Vagina (tissue), 2 donors: ENCODE measurements around the gene RPL19. TPM values are rescaled to one million over a fixed set of nuclear protein-coding genes. Genes with fewer than 3 reads are reported as not detected.

Experiments used
- DNase-seq, 2 donors: peaks; one replicate each; pipeline ENCODE4 v3.0.0-alpha.2; 2017; ENCODE audit errors: extremely low spot score in 2 of 2
- H3K27ac ChIP-seq: fragments of 200-600 bp; sonication (generic); one replicate; pipeline ENCODE4 v1.5.1; 2019
- H3K27me3 ChIP-seq: fragments of 200-600 bp; sonication (generic); one replicate; pipeline ENCODE4 v1.5.1; 2019
- H3K36me3 ChIP-seq, 2 donors: fragments of 200-600 bp; sonication (generic); one replicate each; pipeline ENCODE4 v1.5.1; 2017 to 2019
- H3K4me1 ChIP-seq: fragments of 200-600 bp; sonication (generic); one replicate; pipeline ENCODE4 v1.5.1; 2019
- H3K4me3 ChIP-seq, 2 donors: fragments of 200-600 bp; sonication (generic); 1 replicate in 1 of 2; 2 replicates in 1 of 2; pipeline ENCODE4 v1.5.1; 2016 to 2019
- H3K9me3 ChIP-seq: fragments of 200-600 bp; sonication (generic); one replicate; pipeline ENCODE4 v1.5.1; 2019
- POLR2A ChIP-seq, 2 donors: fragments of 450-650 bp; IDR thresholded peaks; one replicate each; pipeline ENCODE4 v1.6.1; 2017; ENCODE audit warnings: antibody characterized with exemption in 2 of 2, mild to moderate bottlenecking in 2 of 2, moderate library complexity in 2 of 2
- POLR2AphosphoS5 ChIP-seq, 2 donors: sonication (generic); formaldehyde crosslinking; IDR thresholded peaks; one replicate each; pipeline ENCODE4 v1.9.0; 2017; ENCODE audit warnings: antibody characterized with exemption in 2 of 2, mild to moderate bottlenecking in 2 of 2, low read depth in 1 of 2; ENCODE audit not compliant: insufficient read depth in 1 of 2
- intact Hi-C: fragments of 100-400 bp; cut with DNase I; formaldehyde crosslinking; loops from one replicate; pipeline ENCODE4 v1.15.1; 2023
- total RNA-seq: library from RNA; depleted of rRNA; stranded (reverse); fragments of >200 nt; gene quantifications from one replicate; pipeline ENCODE4 v1.2.3, GENCODE V29; 2016
- TF ChIP-seq, protein P1 (sequence below), 3 experiments: fragments of 450-650 bp in 2 of 3; fragments of 200-600 bp in 1 of 3; sonication (generic) in 1 of 3; IDR thresholded peaks; one replicate each; pipeline ENCODE4 v1.5.1; 2017 to 2019; ENCODE audit warnings: antibody characterized with exemption in 3 of 3, mild to moderate bottlenecking in 2 of 3, moderate library complexity in 2 of 3

The RPL19 gene
- 2,758 TPM for total RNA-seq

DNA sequence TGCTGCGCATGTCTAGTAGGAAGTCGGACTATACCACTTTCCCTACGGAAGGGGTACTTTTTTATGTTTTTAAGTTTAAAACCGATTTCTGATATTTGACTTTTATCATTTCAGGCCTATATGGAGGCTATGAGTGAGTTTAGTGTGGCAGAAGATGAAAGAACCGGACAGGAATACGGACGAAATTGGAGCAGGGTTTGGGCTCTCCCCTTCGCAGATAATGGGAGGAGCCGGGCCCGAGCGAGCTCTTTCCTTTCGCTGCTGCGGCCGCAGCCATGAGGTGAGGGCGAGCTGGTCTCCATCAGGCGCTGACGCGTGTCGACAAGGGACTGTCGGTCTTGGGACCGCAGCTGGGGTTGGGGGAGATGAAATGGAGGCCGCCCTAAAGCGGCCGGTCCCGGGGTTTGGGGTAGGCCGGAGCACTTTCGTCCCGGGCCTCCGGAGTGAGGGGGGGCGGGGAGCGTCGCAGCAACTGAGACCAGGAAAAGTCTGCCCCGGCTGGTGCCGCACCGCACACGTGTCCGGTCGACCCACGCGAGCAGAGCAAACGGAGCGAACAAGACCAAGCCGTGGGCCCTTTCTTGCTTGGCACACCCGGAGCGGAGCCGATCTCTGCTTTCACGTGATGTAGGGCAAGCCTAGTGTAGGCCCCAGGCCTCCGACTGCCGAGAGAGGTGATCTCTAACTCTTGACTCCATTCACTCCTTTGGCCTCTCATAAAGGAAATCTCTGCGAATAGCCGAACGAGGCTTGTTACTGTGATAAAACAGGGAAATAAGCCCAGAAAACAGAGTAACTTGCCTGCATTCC lies at the start of gene RPL19:
Gene RPL19, plus strand, starts transcription at position 214 of the 810 bp plus-strand sequence. Its CDS starts 62 bp downstream, at position 276.
- Histone ChIP-seq H3K9me3 (no peaks in the 10 kb centered on the region), H3K4me3 (peak within 1 kb of the TSS; percentile 84 to 87), H3K36me3 (peaks cover 0 to 40% of the 10 kb centered on the region in 2 donors), H3K27me3 (no peaks in the 10 kb centered on the region), H3K27ac (peak within 1 kb of the TSS; percentile 95), H3K4me1 (peaks cover 56% of the 10 kb centered on the region)
- intact Hi-C loops: no loop called here
- TF ChIP-seq POLR2AphosphoS5 (IDR thresholded peaks at IDR 0.05; ENCODE audit: insufficient read depth in 1 of 2, low read depth in 1 of 2) (peak; percentile 87 to 92), POLR2A (IDR thresholded peaks at IDR 0.05) (no peak)
- DNase-seq: no peak

DNA sequence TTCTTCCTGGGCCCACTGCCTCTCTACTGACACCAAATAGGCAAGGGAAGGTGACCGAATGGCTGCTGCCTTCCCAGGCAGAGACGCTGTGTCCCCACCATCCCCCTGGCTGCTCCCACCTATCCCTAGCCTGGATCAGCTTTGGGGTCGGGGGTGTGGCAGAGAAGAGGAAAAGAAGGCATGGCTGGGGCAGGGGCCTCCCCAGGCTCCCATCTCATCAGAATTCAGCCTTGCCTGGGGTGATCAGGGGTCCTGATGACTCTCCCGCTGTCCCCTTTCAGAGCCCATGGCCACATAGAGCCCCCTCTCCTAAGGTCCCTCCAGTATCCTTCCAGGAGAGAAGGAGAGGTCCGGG lies 49.3 kb upstream of the RPL19 start:
- Histone ChIP-seq H3K4me1 (peaks cover 21% of the 10 kb centered on the region), H3K9me3 (no peaks in the 10 kb centered on the region), H3K36me3 (no peaks in the 10 kb centered on the region), H3K27ac (peak overlapping the region; percentile 100), H3K4me3 (peak overlapping the region; percentile 75 to 88), H3K27me3 (no peaks in the 10 kb centered on the region)
- intact Hi-C loops: loop anchor here (5.0 kb wide), 2 partner anchors 78 to 278 kb away; partner anchors contain the start of gene LASP1
- DNase-seq: no peak
- TF ChIP-seq, protein P1, sequence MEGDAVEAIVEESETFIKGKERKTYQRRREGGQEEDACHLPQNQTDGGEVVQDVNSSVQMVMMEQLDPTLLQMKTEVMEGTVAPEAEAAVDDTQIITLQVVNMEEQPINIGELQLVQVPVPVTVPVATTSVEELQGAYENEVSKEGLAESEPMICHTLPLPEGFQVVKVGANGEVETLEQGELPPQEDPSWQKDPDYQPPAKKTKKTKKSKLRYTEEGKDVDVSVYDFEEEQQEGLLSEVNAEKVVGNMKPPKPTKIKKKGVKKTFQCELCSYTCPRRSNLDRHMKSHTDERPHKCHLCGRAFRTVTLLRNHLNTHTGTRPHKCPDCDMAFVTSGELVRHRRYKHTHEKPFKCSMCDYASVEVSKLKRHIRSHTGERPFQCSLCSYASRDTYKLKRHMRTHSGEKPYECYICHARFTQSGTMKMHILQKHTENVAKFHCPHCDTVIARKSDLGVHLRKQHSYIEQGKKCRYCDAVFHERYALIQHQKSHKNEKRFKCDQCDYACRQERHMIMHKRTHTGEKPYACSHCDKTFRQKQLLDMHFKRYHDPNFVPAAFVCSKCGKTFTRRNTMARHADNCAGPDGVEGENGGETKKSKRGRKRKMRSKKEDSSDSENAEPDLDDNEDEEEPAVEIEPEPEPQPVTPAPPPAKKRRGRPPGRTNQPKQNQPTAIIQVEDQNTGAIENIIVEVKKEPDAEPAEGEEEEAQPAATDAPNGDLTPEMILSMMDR (IDR thresholded peaks at IDR 0.05): no peak
- TF ChIP-seq POLR2A (IDR thresholded peaks at IDR 0.05): no peak
- no peak for TF ChIP-seq POLR2AphosphoS5 (IDR thresholded peaks at IDR 0.05; ENCODE audit: insufficient read depth in 1 of 2, low read depth in 1 of 2)

DNA sequence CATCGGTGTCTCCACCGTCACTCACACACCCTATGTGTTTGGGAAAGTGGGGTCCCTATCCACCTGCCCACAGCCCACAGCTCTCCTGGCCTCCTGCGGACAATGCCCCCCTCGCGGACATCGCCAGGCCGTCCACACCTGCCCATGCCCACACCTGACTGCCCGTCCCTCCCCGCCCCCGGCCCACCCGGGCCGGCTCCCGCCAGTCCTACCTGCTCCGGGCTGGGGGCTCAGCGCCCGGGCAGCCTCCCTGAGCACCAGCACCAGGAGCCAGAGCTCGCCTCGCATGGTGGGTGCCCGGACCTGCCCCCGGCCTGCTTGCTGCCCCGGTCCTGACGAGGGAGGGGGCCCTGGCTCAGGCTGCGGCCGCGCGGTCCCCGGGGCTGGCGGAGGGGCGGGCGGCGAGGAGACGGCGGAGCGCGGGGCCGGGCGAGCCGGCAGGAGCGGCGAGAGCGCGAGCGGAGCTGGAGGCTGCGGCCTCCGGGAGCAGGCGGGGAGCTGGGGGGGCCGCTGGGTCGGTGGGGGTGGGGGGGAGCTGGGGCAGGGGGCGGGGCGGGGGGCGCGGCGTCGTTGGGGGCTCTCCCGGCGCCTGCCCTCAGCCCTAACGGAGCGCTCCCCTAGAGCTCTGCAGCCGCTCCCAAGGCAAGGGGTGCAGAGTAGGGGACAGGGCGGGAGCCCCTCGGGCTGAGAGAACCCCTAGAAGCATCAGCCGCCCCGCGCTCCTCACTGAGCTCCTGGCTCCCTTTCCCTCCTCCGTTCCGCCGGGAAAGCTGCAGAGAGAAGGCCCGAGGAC lies 48.7 kb upstream of the RPL19 start, which contains the start of gene PLXDC1:
Gene PLXDC1, minus strand, starts transcription at position 488 of the 793 bp plus-strand sequence. Its CDS starts 200 bp downstream, at position 288.
- H3K27me3 ChIP-seq: no peaks in the 10 kb centered on the region
- intact Hi-C loops: loop anchor here (5.0 kb wide), 2 partner anchors 79 to 279 kb away; partner anchors contain the start of gene LASP1
- no peak for TF ChIP-seq POLR2A (IDR thresholded peaks at IDR 0.05)
- no peak for TF ChIP-seq POLR2AphosphoS5 (IDR thresholded peaks at IDR 0.05; ENCODE audit: insufficient read depth in 1 of 2, low read depth in 1 of 2)
- TF ChIP-seq, protein P1 (IDR thresholded peaks at IDR 0.05): no peak
- peaks cover 21% of the 10 kb centered on the region for H3K4me1 ChIP-seq
- DNase-seq: no peak
- H3K4me3 ChIP-seq: peak within 1 kb of the TSS; percentile 75 to 88
- no peaks in the 10 kb centered on the region for H3K36me3 ChIP-seq
- no peaks in the 10 kb centered on the region for H3K9me3 ChIP-seq
- peak within 1 kb of the TSS; percentile 100 for H3K27ac ChIP-seq

DNA sequence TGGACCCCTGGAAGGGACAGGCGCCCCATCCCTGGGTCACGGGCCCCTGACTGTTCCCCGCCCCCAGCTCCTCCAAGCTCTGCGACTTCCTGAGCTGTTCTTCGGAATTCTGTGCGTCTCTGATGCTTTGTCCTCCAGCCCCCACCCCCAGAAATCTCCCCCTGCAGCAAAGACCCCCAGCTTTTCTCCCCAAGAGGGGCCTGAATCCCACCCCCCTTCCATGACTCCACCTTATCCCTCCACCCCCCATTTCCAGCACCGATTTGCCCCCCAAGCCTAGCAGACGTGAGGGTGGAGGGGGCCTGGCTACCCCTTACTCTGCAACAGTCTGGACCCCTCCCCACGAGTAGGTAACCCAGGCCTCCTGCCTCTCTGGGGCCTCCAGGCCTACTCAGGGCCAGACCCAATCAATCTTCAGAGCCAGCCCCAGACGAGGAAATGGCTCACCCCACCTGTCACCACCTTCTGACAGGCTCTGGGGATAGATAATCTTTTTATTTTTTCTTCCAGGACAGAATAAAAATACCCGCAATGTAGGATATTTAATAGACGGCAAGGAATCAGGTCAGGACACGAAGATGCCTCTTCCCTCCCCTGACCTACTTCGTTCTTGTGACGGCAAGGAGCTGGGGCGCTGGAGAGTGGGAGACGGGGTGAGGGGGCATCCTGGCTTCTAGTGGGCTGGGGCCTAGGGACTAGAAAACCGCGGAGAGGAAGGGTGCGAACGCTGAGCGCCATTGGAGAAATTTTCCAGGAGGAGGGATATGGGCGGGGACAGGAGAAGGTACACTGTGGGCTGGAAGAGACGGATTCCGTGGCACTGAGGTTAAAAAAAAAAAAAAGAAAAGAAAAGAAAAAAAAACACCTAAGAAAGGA lies 47.9 kb upstream of the RPL19 start:
- TF ChIP-seq POLR2A (IDR thresholded peaks at IDR 0.05) (no peak), POLR2AphosphoS5 (IDR thresholded peaks at IDR 0.05; ENCODE audit: insufficient read depth in 1 of 2, low read depth in 1 of 2) (no peak)
- TF ChIP-seq, protein P1 (IDR thresholded peaks at IDR 0.05): no peak
- Histone ChIP-seq H3K9me3 (no peaks in the 10 kb centered on the region), H3K27me3 (no peaks in the 10 kb centered on the region), H3K36me3 (no peaks in the 10 kb centered on the region), H3K4me1 (peaks cover 21% of the 10 kb centered on the region), H3K4me3 (peak overlapping the region; percentile 75 to 88), H3K27ac (peak overlapping the region; percentile 100)
- intact Hi-C loops: loop anchor here (2.0 to 5.0 kb wide), 3 partner anchors 80 to 280 kb away; partner anchors contain the start of gene LASP1
- DNase-seq: no peak
